Panc1 (cell line): ENCODE measurements around the gene SH3D21. TPM values are rescaled to one million over a fixed set of nuclear protein-coding genes. Genes with fewer than 3 reads are reported as not detected.

Experiments
- ATAC-seq: fragments of 200-7000 bp; cut with Tn5 transposase; 2 replicates; pipeline ENCODE4 v1.9.1; 2020; ENCODE audit warnings: mild to moderate bottlenecking, moderate library complexity
- BruUV-seq: library from RNA; stranded (reverse); fragments of 400-500 nt; replicated peaks from 2 replicates; lab custom pipeline; 2021; lab: Mats Ljungman, UMichigan
- CTCF ChIA-PET: fragments of 300-600 bp; sonication (Branson Sonifier 250); formaldehyde crosslinking; loops from one replicate; lab custom pipeline; 2022; ENCODE audit warnings: antibody characterized with exemption; lab: Charles Lee
- POLR2A ChIA-PET: fragments of 300-600 bp; sonication (Branson Sonifier 250); formaldehyde crosslinking; loops from one replicate; lab custom pipeline; 2022; ENCODE audit warnings: antibody characterized with exemption; lab: Charles Lee
- DNase-seq: peaks from one replicate; pipeline ENCODE4 v3.0.0-alpha.2; 2010; ENCODE audit warnings: low read depth, low spot score
- H3K27ac ChIP-seq: 2 replicates; pipeline ENCODE4 v1.5.1; 2011; ENCODE audit warnings: mild to moderate bottlenecking, low read length, inconsistent platforms
- H3K27me3 ChIP-seq: fragments of 200-500 bp; sonication (Bioruptor generic); 2 replicates; pipeline ENCODE4 v1.6.0; 2014; ENCODE audit warnings: low read length, inconsistent platforms; ENCODE audit not compliant: control insufficient read depth, insufficient read depth
- H3K36me3 ChIP-seq: fragments of 200-500 bp; sonication (Bioruptor generic); 2 replicates; pipeline ENCODE4 v1.5.1; 2014; ENCODE audit warnings: inconsistent platforms, mild to moderate bottlenecking, low read length, moderate library complexity; ENCODE audit not compliant: control insufficient read depth, insufficient read depth
- H3K4me1 ChIP-seq: 2 replicates; pipeline ENCODE4 v1.5.1; 2011; ENCODE audit warnings: inconsistent platforms, mild to moderate bottlenecking, low read length, moderate library complexity; ENCODE audit not compliant: control insufficient read depth, insufficient read depth
- H3K4me3 ChIP-seq, 2 experiments: 2 replicates each; pipeline ENCODE4 v1.5.1; 2011 to 2012; ENCODE audit warnings: low read depth in 2 of 2, low read length in 2 of 2, mild to moderate bottlenecking in 2 of 2, inconsistent platforms in 1 of 2, moderate library complexity in 1 of 2
- H3K9me3 ChIP-seq: fragments of 200-500 bp; sonication (Bioruptor generic); 2 replicates; pipeline ENCODE4 v1.5.1; 2014; ENCODE audit warnings: low read depth, mild to moderate bottlenecking, inconsistent platforms, low read length, moderate library complexity; ENCODE audit not compliant: control insufficient read depth, insufficient read depth
- CTCF ChIP-seq: fragments of 450-650 bp; IDR thresholded peaks from 2 replicates; pipeline ENCODE4 v1.5.1; 2017; ENCODE audit warnings: mild to moderate bottlenecking
- POLR2AphosphoS5 ChIP-seq: IDR thresholded peaks from 2 replicates; pipeline ENCODE4 v1.6.1; 2012; ENCODE audit warnings: mild to moderate bottlenecking, low read depth, low read length, moderate library complexity
- REST ChIP-seq, 2 experiments: IDR thresholded peaks; 2 replicates each; pipeline ENCODE4 v1.6.1; 2011 to 2012; ENCODE audit warnings: low read depth in 2 of 2, control low read depth in 1 of 2, low read length in 1 of 2, mild to moderate bottlenecking in 1 of 2, moderate library complexity in 1 of 2; ENCODE audit not compliant: insufficient read depth in 1 of 2
- SIN3A ChIP-seq: IDR thresholded peaks from 2 replicates; pipeline ENCODE4 v1.6.1; 2012; ENCODE audit warnings: low read depth, mild to moderate bottlenecking, low read length, moderate library complexity, borderline replicate concordance; ENCODE audit not compliant: insufficient read depth
- TCF7L2 ChIP-seq: IDR thresholded peaks from 2 replicates; pipeline ENCODE4 v1.6.1; 2011; ENCODE audit warnings: mild to moderate bottlenecking, low read depth, low read length, inconsistent platforms
- in situ Hi-C: cut with HindIII; loops from 2 replicates; pipeline ENCODE4 v1.10.0; 2016; ENCODE audit warnings: low sequenced_read_pairs, low pct_unique_long_range_greater_than_20kb
- intact Hi-C: fragments of 100-400 bp; cut with micrococcal nuclease; formaldehyde crosslinking; loops from one replicate; pipeline ENCODE4 v1.10.0; 2022; ENCODE audit not compliant: unreplicated experiment
- total RNA-seq: library from RNA; stranded (reverse); gene quantifications from one replicate; pipeline ENCODE4 v1.2.1, GENCODE V29; 2021; ENCODE audit not compliant: unreplicated experiment

SH3D21 gene
- total RNA-seq, 1 experiment from 2014 or later, result 18.9 TPM

DNA sequence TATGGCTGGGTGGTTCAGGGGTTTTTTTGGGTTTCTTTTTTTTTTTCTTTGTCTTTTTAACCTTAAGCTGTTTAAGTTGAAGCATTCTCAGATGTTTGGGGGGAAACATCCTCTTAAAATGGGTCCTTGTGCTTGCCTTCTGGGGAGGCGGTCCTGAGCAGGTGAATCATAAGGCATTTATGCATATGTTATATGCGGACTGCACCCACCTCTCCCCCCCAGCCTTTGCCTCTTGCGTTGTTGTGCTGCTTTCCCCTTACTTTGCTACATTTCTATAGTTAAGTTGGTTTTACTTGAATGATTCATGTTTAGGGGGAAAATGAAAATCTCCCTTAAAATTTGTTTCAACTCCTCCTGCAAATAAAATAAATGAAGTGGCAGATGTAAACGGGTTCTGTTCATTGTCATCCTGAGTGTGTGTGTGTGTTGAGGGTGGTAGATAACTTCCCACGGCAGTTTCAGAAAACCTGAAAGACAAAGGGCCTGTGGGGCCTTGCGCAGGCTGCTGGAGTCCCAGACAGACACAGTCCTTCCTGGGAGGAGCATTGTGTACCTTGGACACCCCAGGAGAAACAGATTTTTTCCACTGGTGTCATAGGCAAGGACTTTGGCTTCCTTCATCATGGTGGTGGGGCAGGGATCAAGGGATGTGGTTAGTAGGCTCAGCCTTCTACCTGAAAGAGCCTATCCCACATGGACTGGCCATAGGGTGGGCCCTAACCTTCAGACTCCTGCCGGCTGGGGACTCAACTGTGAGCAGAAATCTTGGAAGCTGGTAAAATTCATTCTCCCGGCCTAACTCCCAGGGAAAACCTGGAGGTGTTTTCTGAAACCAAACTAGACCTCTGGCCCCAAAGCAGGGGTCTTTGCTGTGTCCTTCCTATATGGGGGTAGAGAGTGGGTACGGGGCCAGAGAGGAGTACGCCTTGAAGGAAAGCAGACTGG is 926 bp upstream of the SH3D21 start:
- no peak overlapping the region for H3K27ac ChIP-seq
- H3K4me3 ChIP-seq, result no peak overlapping the region
- no peak for DNase-seq
- no peaks in the 10 kb centered on the region for H3K27me3 ChIP-seq
- peaks cover 18% of the 10 kb centered on the region for H3K4me1 ChIP-seq
- no peak for ATAC-seq
- ChIA-PET POLR2A (interaction anchor here (0.7 kb wide), 1 partner anchor 23 kb away, joined by 3 read pairs; no protein-coding TSS in a partner anchor), CTCF (interaction anchor here (1.3 to 1.5 kb wide), 2 partner anchors 20 to 156 kb away, joined by 5 to 6 read pairs; partner anchors contain the start of gene TRAPPC3)
- BruUV-seq, result no TSS peak
- TF ChIP-seq CTCF, result no peak
- TF ChIP-seq TCF7L2, result no peak
- TF ChIP-seq SIN3A, result no peak
- TF ChIP-seq POLR2AphosphoS5, result no peak
- TF ChIP-seq REST (IDR thresholded peaks at IDR 0.05; ENCODE audit: insufficient read depth in 1 of 2, low read depth in 2 of 2, low read length in 1 of 2), result no peak
- no peaks in the 10 kb centered on the region for H3K9me3 ChIP-seq
- intact Hi-C loops, result no loop called here
- in situ Hi-C loops, result no loop called here
- H3K36me3 ChIP-seq, result peaks cover 20% of the 10 kb centered on the region

GRCh38 chr1:36305915-36306209 is 306 bp upstream of the SH3D21 start:
- ChIA-PET POLR2A (interaction anchor here (0.7 kb wide), 1 partner anchor 23 kb away, joined by 3 read pairs; no protein-coding TSS in a partner anchor), CTCF (interaction anchor here (0.7 to 1.5 kb wide), 3 partner anchors 20 to 156 kb away, joined by 3 to 6 read pairs (median 5); partner anchors contain the start of gene TRAPPC3)
- H3K27ac ChIP-seq, result peak overlapping the region; percentile 67; the same call in 1 of the 2 replicates
- in situ Hi-C loops, result no loop called here
- H3K27me3 ChIP-seq, result no peaks in the 10 kb centered on the region
- DNase-seq (no peak), ATAC-seq (peak; percentile 7)
- BruUV-seq, result no TSS peak
- H3K4me3 ChIP-seq, result peak overlapping the region; percentile 65 to 85; a peak in 3 of 4 replicates
- H3K9me3 ChIP-seq, result no peaks in the 10 kb centered on the region
- intact Hi-C loops, result no loop called here
- H3K4me1 ChIP-seq, result peaks cover 15% of the 10 kb centered on the region
- H3K36me3 ChIP-seq, result peaks cover 16% of the 10 kb centered on the region
- TF ChIP-seq TCF7L2, result no peak
- no peak for TF ChIP-seq SIN3A
- no peak for TF ChIP-seq REST (IDR thresholded peaks at IDR 0.05; ENCODE audit: insufficient read depth in 1 of 2, low read depth in 2 of 2, low read length in 1 of 2)
- no peak for TF ChIP-seq CTCF
- no peak for TF ChIP-seq POLR2AphosphoS5
